Measurements from ENCODE around the gene EXOC3.
"Not testable (repeated sequence)": the region's sequence is repeated elsewhere in the genome, so short reads cannot be mapped to it uniquely, and the experiment has no call there.

The EXOC3 gene

DNA sequence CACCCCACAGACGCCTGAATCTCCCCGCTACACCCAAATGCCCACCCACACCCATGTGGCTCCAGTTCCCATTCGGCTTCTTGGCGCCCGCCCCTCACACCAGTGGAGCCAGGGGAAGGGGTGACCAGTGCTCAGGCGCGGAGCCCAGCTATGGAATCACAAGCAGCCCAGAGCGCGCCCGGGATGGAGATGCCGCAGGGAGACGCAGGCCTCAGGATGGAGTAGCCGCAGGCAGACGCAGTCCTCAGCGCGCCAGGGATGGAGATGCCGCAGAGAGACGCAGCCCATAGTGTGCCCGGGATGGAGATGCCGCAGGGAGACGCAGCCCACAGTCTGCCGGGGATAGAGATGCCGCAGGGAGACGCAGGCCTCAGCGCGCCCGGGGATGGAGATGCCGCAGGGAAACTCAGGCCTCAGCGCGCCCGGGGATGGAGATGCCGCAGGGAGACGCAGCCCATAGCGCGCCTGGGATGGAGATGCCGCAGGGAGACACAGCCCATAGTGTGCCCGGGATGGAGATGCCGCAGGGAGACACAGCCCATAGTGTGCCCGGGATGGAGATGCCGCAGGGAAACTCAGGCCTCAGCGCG, 65.1 kb downstream of the EXOC3 start:
- not testable (repeated sequence) for DNase-seq

DNA sequence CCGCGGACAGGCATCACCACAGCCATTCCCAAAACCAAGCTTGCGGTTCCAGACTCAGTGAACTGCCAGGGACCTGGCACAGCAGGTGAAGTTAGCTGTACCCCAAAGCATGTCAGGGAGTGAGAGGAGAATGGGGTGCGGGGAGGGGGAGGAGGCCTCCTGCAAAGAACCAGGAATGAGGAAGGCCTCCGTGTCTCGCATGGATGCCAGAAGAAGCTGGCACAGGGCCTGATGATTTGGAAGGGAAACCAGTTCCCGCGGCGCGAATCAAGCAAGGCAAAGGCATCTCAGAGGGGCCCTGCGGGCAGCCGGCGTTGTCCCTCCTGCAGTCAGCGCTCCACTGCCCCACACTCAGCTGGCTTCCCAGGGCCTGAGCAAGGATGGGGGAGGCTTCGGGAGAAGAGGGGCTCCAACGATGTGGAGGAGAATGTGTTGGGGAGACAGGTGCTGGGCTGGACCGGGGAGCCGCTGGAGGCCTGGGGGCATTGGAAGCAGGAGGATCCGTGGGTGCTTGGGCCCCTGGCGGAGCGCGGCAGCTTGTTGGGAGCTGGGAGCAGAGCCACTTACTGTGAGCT, 66.7 kb downstream of the EXOC3 start:
- DNase-seq: no peak

DNA sequence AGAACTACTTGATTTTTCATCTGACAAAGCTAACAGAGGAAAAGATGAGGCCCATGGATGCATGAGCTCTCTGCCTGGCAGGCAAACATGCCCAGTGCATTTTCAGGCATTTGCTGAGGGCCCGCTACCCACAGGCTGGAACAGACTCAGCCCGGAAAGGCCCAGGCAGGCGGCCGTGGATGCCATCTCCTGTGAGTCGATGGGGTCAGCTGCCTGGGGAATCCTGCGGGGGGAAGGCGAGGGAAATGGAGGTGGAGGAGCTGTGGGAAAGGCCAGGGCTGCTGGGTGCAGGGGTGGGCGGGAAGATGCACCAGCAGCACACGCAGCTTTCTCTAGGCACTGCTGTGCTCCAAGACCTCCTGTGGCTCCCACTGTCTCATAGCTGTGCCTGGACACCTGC, 67.5 kb downstream of the EXOC3 start:
- DNase-seq: no peak

DNA sequence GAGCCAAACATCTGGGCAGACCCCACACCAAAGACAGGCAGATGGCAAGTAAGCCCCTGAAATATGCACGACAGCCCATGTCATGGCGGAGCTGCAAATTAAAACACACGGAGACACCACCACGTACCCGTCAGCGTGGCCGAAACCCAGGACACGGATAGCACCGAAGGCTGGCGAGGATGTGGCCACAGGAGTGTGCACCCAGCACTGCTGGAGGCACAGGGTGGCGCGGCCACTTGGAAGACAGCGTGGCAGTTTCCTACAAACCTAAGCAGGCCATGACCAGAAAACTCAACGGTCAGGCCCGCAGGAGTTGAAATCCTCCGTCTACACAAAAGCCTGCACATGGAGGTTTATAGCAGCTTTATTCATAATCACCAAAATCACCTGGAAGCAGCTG, 68.5 kb downstream of the EXOC3 start:
- DNase-seq: no peak

DNA sequence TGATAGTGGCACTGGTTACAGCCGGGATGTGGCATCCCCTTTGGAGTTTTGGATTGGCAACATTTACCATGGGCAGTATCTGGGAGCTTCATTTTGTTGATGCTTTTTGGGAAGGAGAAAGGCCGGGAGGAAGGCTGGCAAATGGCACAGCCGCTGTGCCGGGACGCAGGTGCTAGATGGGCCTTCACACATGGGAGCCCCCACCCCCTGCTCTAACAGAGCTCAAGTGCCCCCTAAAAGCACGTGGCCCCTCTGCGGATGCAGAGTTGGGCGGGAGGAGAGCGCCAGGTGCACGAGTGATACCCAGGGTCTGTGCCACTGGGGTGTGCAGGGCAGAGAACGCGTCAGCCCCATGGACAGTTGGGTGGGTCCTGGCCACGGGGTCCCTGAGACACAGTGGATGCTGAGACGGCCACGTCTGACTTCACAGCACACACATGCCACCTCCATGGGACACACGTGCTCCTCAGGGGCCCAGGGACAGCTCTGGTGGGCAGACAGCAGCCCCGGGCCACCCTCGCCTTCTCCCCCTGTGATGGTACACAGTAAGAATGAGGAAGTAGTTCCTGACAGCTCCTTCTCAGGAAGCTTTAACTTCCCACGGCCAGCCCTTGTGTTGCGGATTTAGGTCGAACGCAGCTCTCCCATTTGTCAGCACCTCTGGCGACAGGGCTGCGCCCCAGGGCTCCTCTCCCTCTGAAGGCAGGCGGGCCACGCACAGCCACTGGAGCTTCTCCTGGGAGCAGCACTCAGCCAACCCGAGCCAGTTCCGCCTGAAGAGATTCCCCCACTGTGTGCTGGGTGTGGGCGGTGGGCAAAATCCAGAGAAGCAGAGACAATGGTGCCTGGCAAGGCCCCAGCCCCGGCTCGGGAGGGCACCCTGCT, 70.5 kb downstream of the EXOC3 start:
- DNase-seq: no peak

DNA sequence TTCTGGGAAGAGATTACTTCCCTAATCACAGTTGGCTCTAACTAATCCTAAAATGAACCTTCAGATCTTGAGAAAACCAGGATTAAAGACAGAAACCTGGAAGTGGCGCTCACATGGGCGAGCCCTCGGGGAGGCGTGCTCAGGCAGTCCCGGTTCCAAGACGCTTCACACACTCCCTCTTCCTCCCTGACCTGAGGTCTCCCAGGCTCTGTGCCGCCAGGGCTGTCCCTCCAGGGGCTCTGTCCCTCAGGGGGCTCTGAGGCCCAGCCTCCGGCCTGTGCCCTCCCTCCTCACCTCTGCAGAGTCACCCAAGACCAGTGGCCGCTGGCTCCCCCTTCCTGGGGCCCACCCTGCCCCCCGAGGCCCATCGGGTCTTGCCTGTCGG, 71.1 kb downstream of the EXOC3 start:
- DNase-seq: no peak

DNA sequence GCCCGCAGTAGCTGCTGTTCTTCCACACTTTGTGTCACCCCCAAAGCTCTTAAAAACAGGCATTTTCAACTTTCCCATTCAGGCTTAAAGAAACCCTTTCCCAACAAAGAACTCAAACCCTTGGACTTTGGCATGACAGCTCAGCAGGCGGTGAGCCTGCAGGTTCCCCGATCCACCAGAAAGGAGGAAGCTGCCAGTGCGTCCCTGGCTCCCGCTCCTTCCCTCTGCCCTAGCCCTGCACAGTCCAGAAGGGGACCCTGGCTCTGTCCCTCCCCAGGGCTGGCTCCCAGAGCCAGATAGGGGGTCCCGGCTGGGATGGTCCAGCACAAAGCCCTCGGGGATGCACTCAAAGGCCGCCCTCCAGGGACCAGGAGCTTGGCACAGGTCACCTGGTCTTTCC, 71.7 kb downstream of the EXOC3 start:
- DNase-seq: no peak

DNA sequence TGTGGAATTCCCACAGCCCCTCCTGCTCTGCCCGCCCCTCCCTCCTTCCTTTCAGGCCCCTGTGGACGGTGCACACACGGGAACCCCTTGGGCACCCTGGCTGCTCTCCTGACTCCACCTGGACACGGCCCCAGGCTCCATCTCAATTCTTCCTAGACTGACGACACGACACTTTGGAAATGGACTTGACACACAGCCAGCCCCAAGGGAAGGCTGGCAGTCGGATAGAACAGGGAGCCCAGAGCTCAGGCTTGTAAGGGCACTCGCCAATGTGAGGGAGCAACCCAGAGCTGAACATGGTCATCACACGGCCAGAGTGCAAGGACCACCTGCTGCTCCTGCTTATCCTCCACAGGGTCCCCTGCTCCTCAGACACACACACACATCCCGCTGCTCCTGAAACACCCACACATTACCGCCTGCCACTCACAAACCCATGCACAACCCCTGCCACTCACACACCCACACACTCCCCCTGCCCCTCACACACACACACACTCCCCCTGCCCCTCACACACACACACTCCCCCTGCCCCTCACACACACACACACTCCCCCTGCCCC, 72.4 kb downstream of the EXOC3 start:
- no peak for DNase-seq

DNA sequence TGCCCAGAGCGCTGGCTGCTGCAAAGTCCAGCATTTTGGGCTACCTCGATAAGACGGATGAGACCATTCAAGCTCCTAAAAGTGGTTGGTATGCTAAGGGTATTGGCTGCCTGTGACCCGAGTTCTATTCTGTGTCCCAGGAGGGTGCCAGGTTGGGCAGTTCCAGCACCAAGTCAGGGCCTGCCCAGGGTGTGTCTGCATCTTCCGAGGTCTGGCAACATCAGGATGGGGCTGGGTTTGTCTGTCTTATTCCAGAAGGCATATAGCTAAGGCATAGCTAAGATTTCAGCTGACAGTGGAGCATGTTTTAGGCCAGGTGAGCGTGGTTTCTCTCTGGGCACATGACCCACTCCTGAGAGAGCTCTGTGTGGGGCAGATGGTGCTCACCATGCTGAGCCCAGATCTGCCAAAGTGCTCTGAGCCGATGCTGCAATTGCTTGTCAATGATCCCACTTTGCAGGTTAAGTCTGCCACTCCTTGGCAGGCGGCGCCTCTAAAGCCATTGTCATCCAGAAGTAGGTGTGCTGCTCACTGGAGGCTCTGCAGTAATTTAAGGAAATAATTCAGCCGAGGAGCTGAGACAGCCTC, 73.5 kb downstream of the EXOC3 start:
- no peak for DNase-seq
